Measurements from ENCODE around the gene PDCD6IP.

- TF ChIP-seq CTCF (IDR thresholded peaks at IDR 0.05) (no peak), POLR2A (IDR thresholded peaks at IDR 0.05) (no peak), POLR2AphosphoS5 (IDR thresholded peaks at IDR 0.05) (no peak)
These were observed 24.8 kb upstream of the PDCD6IP start for GRCh38 chr3:33773637-33774036.

All from breast epithelium (tissue), 3 donors.